GM19372 (cell line): Measurements from ENCODE around the gene EFTUD2.

Experiments
- ATAC-seq: cut with Tn5 transposase; IDR thresholded peaks from one replicate; pipeline ENCODE4 v1.9.1; 2021; ENCODE audit warnings: mild to moderate bottlenecking, low read depth, moderate library complexity; ENCODE audit not compliant: unreplicated experiment

EFTUD2 gene

DNA sequence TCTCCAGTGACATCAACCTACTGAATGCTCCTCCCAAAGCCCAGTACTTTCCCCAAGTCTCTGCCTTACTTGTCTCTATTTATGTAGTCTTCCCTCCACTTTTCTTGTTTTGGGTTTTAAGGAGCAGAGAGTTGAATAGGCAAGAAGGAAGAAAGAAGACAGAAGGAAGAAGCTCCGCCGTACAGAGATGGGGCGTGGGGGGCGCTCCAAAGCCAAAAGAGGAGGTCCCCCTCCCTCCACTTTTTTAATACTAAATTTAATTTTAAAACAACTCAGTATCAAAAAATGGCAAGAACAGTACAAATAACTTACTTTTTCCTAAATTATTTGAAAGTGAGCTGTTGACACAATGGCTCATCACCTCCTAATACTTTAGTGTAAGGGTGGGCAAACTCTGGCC, 4.6 kb downstream of the EFTUD2 start:
- ATAC-seq: no peak

- ATAC-seq: no peak
Observed at GRCh38 chr17:44892250-44892649, 7.0 kb downstream of the EFTUD2 start.

- ATAC-seq: no peak
Observed at GRCh38 chr17:44889003-44889402, 10.2 kb downstream of the EFTUD2 start.

- ATAC-seq: no peak
Observed at GRCh38 chr17:44887971-44888954, 11.0 kb downstream of the EFTUD2 start.

DNA sequence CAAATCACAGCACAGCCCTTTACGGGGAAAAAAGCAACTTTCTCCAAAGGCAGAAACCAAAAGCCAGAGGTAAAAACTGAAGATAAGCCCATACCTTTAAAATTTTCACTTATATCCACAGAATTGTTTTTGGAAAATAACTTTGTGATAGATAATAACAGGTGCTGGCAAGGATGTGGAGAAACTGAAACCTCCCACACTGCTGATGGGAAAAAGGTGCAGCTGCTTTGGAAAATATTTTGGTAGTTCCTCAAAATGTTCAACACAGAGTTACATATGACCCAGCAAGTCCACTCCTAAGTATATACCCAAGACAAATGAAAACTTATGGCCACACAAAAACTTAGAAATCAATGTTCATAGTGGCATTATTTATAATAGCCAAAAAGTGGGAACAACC, 12.2 kb downstream of the EFTUD2 start:
- ATAC-seq: no peak

- ATAC-seq: no peak
Observed at GRCh38 chr17:44884941-44885340, 14.3 kb downstream of the EFTUD2 start.

DNA sequence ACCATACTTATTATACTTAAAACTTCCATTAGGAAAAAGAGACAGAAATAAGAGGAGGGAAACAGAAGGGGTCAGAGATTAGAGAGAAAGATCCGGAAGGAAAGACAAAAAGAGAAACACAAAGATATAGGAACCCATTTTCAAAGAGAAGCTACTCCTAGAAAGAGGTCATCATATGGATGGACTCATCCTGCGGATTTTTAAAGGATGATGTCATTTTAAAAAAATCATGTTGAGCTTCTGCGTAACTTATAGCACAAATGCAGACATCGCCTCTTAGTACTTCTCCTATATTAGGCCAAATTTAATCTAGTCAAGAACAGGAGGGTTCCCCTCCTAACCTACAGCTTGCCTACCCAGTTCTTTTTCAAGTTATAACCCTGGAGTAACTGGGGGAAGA, 18.1 kb downstream of the EFTUD2 start:
- no peak for ATAC-seq

- no peak for ATAC-seq
Observed at GRCh38 chr17:44880062-44880461, 19.2 kb downstream of the EFTUD2 start.

- ATAC-seq: no peak
Observed at GRCh38 chr17:44879376-44879775, 19.9 kb downstream of the EFTUD2 start.

- ATAC-seq: no peak
Observed at GRCh38 chr17:44878627-44879221, 20.5 kb downstream of the EFTUD2 start.

DNA sequence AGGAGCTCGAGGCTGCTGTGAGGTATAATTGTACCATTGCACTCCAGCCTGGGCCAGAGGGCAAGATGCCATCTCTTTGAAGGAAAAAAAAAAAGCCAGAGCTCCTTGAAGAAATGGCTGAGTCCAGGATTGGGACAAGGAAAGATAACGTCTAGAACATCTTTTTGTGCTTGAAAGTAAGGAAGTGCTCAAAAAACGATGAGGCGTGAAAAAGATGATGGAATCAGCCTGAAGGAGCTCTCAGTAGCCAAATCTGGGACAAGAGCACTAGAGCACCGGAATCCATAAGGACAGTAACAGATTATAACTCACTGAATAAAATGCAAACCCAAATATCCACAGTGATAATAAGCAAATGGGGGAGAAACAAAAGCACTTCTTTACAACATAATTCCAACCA, 22.1 kb downstream of the EFTUD2 start:
- ATAC-seq: no peak

DNA sequence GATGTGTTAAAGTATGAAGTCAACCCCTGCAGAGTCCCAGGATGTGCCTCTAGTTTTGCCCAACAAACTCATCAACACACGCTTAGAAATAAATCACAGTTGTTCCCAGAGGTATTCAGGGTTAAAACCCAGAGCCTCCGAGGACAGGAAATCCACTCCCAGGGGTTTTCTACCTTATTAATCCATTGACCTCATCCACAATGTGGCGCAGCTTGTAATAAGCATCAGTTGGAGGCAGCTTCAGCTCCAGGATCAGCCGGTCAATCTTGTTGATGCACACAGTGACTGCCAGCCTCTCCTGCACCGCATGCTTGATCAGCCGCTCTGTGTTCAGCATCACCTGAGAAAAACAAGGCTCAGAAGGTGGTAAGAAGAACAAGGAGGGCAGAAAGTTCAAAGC, 23.5 kb downstream of the EFTUD2 start:
- ATAC-seq: no peak

GRCh38 chr17:44872131-44872768, 27.0 kb downstream of the EFTUD2 start:
- no peak for ATAC-seq

DNA sequence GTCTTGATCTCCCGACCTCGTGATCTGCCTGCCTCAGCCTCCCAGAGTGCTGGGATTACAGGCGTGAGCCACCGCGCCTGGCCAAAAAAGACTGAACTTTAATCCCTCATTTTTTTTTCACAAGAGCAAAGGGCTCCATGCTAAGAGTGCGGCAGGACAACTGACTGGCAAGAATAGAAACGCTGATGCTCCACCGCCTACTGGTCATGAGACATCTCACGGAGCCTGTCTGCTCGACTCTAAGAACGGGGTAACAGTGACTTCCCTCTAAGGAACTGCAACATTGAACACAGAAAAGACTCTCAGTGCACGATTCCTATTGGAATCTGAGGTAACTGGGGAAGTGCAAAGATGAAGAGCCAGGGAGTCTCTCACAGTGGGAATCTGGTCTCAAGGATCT, 27.7 kb downstream of the EFTUD2 start:
- no peak for ATAC-seq

DNA sequence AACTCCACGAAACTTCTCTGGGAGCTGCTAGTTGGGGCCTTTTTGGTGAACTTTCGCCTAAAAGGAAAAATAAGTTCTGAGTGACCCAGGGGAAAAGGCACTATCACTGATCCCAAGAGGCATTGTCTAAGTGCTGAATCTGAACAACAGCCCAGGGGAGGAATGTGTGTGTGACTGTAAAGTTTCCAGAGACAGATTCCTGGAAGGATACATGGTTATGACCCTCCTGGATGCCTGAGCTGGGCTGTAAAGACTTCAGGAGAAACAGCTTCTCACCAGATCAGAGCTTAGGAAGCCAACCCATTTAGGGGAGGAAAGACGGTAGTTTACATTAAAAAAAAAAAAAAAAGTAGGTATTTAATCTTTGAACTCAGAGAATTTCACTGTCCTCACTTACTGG, 31.4 kb downstream of the EFTUD2 start:
- no peak for ATAC-seq

DNA sequence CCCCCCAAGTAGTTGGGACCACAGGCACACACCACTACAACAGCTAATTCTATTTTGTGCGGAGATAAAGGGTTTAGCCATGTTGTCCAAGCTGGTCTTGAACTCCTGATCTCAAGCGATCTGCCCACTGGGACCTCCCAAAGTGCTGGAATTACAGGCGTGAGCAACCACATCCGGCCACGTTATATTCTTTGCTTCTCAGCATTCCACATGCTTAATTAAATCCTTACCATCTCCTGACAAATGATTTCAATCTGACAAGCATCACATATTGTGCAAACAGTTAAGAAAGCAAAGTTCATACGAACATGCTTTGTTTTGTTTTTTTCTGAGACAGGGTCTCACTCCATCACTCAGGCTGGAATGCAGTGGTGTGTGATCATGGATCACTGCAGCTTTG, 33.3 kb downstream of the EFTUD2 start:
- ATAC-seq: no peak

- no peak for ATAC-seq
Observed at GRCh38 chr17:44865231-44865660, 34.0 kb downstream of the EFTUD2 start.

DNA sequence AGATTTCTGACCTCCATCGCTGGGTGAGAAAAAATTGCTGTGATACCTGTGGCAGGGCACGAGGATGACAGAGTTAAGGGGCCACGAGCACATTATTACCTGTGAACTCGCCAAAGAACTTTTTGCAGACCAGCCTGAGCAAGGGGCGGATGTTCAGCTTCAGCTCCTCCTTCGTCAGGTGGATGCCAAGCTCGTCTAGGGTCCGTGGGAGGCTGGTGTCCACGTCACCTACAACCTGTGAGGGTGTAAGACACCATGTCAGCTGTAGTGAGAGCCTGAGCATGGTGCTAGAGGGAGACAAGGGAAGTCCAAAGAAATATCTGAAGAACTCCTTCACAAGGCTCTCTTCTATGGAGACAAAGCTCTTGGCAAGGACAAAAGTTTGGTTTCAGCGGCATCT, 34.4 kb downstream of the EFTUD2 start:
- ATAC-seq: no peak

DNA sequence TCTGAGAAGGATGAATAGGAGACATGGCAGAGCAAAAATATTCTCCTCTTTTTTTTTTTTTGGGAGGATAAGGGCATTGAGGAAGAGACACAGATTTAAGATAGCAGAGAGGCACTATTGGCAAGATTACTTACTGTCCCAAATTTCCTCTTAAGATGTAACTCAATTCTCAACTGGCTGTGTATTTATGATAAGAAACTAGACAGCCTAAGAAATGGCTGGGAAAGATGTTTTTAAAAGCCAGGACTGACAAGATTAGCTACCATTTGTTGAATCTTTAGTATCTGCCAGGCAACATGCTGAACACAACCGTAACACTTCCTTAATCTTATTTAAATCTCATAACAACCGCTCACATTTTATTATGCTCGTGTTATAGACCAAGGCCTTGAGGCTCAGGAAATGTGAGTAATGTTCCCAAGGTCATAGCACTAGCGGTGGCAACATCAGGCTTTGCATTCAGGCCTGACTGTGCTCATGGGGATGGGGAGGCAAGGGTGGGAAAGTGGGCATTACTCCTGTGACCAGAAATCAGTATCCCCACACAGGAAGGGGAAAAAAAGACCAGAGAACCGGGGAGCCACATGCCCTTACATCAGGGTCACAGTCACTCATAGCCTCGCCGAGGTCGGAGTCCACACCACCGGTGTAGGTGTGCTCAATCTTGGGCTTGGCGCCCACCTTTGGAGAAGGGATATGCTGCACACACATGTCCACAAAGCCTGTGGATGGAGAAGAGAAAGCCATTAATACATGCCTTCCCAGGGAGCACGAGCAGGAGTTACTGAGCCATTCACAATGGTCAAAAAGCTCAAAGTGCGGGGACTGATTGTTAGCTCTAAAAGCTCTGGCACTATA, 36.0 kb downstream of the EFTUD2 start:
- no peak for ATAC-seq

DNA sequence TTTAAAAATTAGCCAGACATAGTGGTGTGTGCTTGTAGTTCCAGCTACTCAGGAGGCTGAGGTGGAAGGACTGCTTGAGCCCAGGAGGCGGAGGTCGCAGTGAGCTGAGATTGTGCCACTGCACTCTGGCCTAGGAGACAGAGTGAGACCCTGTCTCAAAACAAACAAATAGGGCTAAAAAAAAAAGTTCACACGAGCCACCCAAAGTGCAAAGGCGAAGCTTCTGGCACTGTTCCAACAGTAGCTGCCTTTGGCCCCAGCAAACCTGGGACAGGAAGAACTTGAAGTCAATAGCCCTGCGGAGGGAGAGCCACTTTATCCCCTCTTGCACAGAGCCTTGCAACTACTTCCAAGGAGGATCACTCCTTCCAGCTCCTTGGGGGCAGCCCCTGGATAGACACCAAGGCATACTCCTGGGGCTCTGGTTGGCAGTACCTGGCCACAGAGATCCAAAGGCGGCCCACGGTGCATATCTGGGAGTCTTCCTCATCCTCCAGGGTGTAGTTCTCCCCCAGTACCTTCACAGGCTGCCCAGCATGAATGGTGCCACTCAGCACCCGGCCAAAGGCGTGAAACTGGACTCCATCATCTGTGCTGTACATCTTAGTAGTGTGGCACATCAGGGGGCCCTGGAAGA, 36.8 kb downstream of the EFTUD2 start:
- no peak for ATAC-seq
